ENCODE data around the gene PTPN7. TPM values are rescaled to one million over a fixed set of nuclear protein-coding genes. Genes with fewer than 3 reads are reported as not detected.

PTPN7 gene
- total RNA-seq, 1 donor from 2014 or later: 8.5 TPM

DNA sequence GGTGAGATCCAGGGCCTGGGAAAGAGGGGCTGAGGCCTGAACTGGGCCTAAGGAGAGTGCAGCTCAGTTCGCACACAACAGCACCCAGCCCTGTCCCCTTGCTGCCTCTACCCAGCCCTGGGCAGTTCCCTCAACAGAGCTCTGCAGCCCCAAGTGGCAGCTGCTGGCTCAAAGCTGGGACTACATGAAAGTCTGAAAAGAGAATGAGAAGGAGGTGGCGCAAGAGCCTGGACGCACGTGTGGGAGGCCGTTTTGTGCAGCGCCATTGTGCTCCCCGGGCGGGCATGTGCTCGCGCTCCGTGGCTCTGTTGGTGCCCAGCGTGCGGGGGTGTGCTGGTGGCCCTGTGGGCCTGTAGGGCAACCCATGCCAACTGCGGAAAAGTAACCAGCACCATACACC lies 27.4 kb downstream of the PTPN7 start:
- H3K36me3 ChIP-seq: peaks cover 55% of the 10 kb centered on the region
- intact Hi-C loops (cut with DNase I): no loop called here

DNA sequence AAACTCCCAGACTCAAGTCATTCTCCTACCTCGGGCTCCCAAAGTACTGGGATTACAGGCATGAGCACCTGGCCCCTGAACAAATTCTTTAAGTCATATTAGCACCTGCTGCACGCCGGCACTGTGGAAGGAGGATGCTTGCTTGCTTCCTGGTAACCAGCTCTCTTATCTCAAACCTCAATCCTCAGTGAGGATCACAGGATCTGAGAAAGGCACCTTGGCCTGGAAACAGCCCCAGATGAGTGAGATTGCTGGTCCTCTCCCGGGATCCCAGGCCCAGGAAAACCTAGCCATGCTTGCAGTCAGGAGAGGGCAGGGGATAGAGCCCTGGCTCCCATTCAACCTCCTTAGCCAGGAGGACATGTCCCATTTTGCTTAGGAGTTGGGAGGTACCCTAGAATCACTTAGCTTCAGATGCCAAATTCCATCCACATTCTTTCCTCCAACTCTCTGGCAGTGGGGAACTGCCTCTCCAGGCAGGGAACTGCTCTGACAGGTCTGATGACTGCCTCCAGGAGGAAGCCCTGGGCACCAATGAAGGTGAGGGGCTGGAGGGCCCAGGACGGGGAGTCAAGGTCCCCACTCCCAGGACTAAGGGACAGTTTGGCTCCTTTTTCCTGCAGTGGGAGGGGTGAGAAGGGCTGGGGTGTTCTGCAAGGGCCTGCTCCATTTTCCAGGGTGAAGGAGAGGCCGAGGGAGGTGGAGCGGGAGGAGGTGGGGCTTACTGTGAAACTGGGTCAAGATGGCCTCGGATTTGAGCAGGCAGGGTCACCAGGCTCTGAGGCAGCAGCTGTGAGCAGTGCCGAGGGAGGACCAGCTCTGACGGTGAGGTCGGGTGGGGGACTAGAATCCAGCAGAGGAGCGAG lies 28.2 kb downstream of the PTPN7 start:
- peak; percentile 76 for DNase-seq
- peak; percentile 81 to 83 for ATAC-seq
- Histone ChIP-seq H3K36me3 (peaks cover 47% of the 10 kb centered on the region), H3K4me3 (peak overlapping the region; percentile 21), H3K9me3 (no peaks in the 10 kb centered on the region), H3K27me3 (ENCODE audit: low read depth) (no peaks in the 10 kb centered on the region), H3K27ac (peak overlapping the region; percentile 87), H3K4me1 (peaks cover 39% of the 10 kb centered on the region)
- intact Hi-C loops (cut with DNase I): no loop called here
- TF ChIP-seq, protein P1, sequence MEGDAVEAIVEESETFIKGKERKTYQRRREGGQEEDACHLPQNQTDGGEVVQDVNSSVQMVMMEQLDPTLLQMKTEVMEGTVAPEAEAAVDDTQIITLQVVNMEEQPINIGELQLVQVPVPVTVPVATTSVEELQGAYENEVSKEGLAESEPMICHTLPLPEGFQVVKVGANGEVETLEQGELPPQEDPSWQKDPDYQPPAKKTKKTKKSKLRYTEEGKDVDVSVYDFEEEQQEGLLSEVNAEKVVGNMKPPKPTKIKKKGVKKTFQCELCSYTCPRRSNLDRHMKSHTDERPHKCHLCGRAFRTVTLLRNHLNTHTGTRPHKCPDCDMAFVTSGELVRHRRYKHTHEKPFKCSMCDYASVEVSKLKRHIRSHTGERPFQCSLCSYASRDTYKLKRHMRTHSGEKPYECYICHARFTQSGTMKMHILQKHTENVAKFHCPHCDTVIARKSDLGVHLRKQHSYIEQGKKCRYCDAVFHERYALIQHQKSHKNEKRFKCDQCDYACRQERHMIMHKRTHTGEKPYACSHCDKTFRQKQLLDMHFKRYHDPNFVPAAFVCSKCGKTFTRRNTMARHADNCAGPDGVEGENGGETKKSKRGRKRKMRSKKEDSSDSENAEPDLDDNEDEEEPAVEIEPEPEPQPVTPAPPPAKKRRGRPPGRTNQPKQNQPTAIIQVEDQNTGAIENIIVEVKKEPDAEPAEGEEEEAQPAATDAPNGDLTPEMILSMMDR (IDR thresholded peaks at IDR 0.05): no peak

More for the DNA sequence above, 27.4 kb downstream of the PTPN7 start:
- Histone ChIP-seq H3K4me3 (peak overlapping the region; percentile 21), H3K27ac (peak overlapping the region; percentile 87), H3K9me3 (no peaks in the 10 kb centered on the region), H3K27me3 (ENCODE audit: low read depth) (no peaks in the 10 kb centered on the region), H3K4me1 (peaks cover 39% of the 10 kb centered on the region)
- peak; percentile 14 to 29 for ATAC-seq
- no peak for DNase-seq
- TF ChIP-seq, protein P1 (IDR thresholded peaks at IDR 0.05): no peak

DNA sequence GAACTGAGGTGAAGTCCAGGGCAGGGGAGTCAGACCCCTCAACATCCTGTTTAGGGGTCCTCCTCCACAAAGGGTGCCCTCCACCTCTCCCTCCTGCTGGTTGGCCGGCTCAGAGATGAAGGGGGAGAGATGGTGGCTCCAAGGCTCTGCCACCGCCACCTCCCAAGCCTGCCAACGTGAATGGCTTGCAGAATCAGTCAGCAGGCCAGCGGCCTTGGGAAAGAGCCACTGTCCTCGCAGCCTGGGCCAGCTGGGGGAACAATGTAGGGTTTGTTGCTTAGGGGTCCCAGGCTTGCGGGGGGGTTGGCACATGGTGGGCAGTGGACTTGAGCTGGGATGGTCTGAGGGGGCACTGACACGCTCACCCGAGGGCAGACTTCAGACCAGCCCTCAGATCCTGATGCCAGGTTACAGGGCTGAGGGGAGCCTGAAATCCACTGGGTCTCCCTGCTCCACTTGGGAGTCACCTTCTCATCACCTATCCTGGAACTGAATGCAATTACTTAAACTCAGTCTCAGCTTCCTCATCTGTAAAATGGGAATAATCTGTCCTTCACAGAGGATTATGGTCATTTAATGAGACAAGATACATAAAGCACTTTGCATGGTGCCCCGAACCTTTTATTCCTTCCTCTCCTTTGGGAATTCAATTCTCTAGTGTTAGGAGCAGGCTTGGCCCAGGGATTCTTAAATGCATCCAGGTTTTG lies 29.4 kb downstream of the PTPN7 start:
- no peaks in the 10 kb centered on the region for H3K9me3 ChIP-seq
- ATAC-seq (no peak), DNase-seq (no peak)
- peaks cover 39% of the 10 kb centered on the region for H3K4me1 ChIP-seq
- H3K27ac ChIP-seq: peak overlapping the region; percentile 87
- TF ChIP-seq, protein P1 (IDR thresholded peaks at IDR 0.05): no peak
- H3K36me3 ChIP-seq: peaks cover 35% of the 10 kb centered on the region
- H3K4me3 ChIP-seq: no peak overlapping the region
- H3K27me3 ChIP-seq (ENCODE audit: low read depth): no peaks in the 10 kb centered on the region
- intact Hi-C loops (cut with DNase I): no loop called here

DNA sequence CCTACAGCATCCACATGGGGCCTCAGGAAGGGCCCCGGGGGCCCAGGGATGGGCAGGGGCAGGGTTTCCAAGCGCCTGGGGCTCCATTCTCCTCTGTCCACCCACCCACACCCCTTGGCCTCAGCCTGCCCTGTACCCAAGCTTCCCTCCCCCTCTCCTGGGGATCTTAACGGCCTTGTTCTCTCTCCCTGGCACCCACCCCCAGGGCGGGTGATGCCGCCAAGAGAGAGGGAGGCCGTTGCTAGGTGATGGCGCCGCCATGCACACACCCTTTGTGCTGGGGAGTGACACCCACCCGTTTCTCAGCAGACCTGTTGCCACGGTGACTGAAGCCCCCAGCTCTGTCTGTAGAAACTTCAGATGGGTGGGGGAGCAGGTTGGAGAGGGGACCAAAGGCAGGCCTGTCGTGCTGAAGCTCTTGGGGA lies 30.1 kb downstream of the PTPN7 start:
- TF ChIP-seq, protein P1 (IDR thresholded peaks at IDR 0.05): no peak
- Histone ChIP-seq H3K4me3 (no peak overlapping the region), H3K27me3 (ENCODE audit: low read depth) (no peaks in the 10 kb centered on the region), H3K36me3 (peaks cover 28% of the 10 kb centered on the region), H3K9me3 (no peaks in the 10 kb centered on the region), H3K4me1 (peaks cover 39% of the 10 kb centered on the region), H3K27ac (peak overlapping the region; percentile 53)
- ATAC-seq (no peak), DNase-seq (no peak)
- intact Hi-C loops (cut with DNase I): no loop called here

DNA sequence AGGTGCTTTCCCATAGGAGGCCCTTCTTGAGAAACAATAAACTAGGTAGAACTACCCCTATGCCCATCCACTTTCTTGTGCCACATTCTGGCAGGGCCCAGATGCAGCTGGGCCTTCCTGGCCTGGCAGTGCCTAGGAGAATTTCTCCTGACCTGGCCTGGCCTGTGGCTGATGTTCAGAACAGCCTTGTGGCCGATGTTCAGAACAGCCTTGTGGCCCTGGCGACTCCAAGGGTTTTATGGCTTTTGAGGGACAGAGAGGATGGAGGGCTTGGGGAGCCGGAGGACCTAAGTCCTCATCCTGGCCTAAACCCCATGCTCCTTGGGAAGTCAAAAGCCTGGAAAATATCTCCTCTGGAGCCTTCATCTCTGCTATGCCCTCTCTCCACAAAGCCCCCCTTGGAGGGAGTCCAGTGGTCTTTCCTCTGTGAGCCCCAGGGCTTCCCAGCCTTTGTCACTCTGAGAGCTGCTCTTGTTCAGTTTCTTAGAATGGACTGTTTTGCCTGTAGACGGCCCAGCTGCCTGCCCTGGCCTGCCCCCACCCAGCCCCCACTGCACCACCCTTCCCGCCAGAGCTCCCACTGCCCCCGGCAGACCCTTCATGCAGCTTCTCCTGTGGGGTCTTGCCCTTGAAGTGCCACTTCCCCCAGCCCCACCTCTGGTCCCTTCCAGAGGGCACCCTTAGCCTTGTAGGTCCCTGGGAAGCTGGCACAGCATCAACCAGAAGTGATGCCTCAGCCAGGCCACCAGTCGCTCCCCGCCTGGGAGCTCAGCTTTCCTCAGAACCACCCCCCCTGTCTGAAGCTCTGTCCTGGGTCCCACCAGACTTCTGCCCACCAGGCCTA lies 30.7 kb downstream of the PTPN7 start:
- no peak overlapping the region for H3K4me3 ChIP-seq
- DNase-seq (no peak), ATAC-seq (no peak)
- H3K9me3 ChIP-seq: no peaks in the 10 kb centered on the region
- no peaks in the 10 kb centered on the region for H3K27me3 ChIP-seq (ENCODE audit: low read depth)
- peak overlapping the region; percentile 53 for H3K27ac ChIP-seq
- intact Hi-C loops (cut with DNase I): no loop called here
- TF ChIP-seq, protein P1 (IDR thresholded peaks at IDR 0.05): no peak
- H3K36me3 ChIP-seq: peaks cover 22% of the 10 kb centered on the region
- peaks cover 34% of the 10 kb centered on the region for H3K4me1 ChIP-seq
